WERI-Rb-1 (cell line): ENCODE results near the gene ACTG2.

Experiments
- DNase-seq: peaks from one replicate; pipeline ENCODE4 v3.0.0-alpha.2; 2020
- H3K27ac ChIP-seq: fragments of 250-450 bp; sonication (Bioruptor Pico); 2 replicates; pipeline ENCODE4 v1.5.1; 2020; ENCODE audit warnings: mild to moderate bottlenecking, moderate library complexity
- H3K27me3 ChIP-seq: fragments of 250-450 bp; sonication (Bioruptor Pico); 2 replicates; pipeline ENCODE4 v1.5.1; 2021; ENCODE audit warnings: mild to moderate bottlenecking, low read depth, moderate library complexity; ENCODE audit not compliant: insufficient read depth, severe bottlenecking
- H3K36me3 ChIP-seq: fragments of 250-450 bp; sonication (Bioruptor Pico); 2 replicates; pipeline ENCODE4 v1.5.1; 2020; ENCODE audit warnings: mild to moderate bottlenecking, moderate library complexity
- H3K4me3 ChIP-seq: 2 replicates; pipeline ENCODE4 v1.5.1; 2011; ENCODE audit warnings: low read depth, mild to moderate bottlenecking, control low read depth, low read length
- H3K9me3 ChIP-seq: fragments of 250-450 bp; sonication (Bioruptor Pico); 2 replicates; pipeline ENCODE4 v1.5.1; 2021; ENCODE audit warnings: mild to moderate bottlenecking, moderate library complexity; ENCODE audit not compliant: severe bottlenecking
- CTCF ChIP-seq: IDR thresholded peaks from 2 replicates; pipeline ENCODE4 v1.5.1; 2011; ENCODE audit warnings: low read depth, mild to moderate bottlenecking, control low read depth, inconsistent platforms, low read length

The ACTG2 gene

GRCh38 chr2:73889206-73889605 lies 3.6 kb upstream of the ACTG2 start:
- H3K9me3 ChIP-seq = no peaks in the 10 kb centered on the region
- no peak for TF ChIP-seq CTCF
- no peak for DNase-seq
- H3K4me3 ChIP-seq = no peak overlapping the region
- no peaks in the 10 kb centered on the region for H3K36me3 ChIP-seq
- H3K27me3 ChIP-seq = no peaks in the 10 kb centered on the region
- no peak overlapping the region for H3K27ac ChIP-seq

- no peaks in the 10 kb centered on the region for H3K36me3 ChIP-seq
- H3K27ac ChIP-seq = no peak overlapping the region
- no peaks in the 10 kb centered on the region for H3K27me3 ChIP-seq
- no peak overlapping the region for H3K4me3 ChIP-seq
- no peak for TF ChIP-seq CTCF
- no peaks in the 10 kb centered on the region for H3K9me3 ChIP-seq
- DNase-seq = no peak
Observed at GRCh38 chr2:73890301-73891092, 2.3 kb upstream of the ACTG2 start.

- TF ChIP-seq CTCF = no peak
- no peak overlapping the region for H3K27ac ChIP-seq
- no peak for DNase-seq
- H3K9me3 ChIP-seq = no peaks in the 10 kb centered on the region
- H3K27me3 ChIP-seq = no peaks in the 10 kb centered on the region
- H3K4me3 ChIP-seq = no peak overlapping the region
- no peaks in the 10 kb centered on the region for H3K36me3 ChIP-seq
Observed at GRCh38 chr2:73891276-73891901, 1.4 kb upstream of the ACTG2 start.

- H3K36me3 ChIP-seq = no peaks in the 10 kb centered on the region
- no peak overlapping the region for H3K27ac ChIP-seq
- no peaks in the 10 kb centered on the region for H3K9me3 ChIP-seq
- no peak for TF ChIP-seq CTCF
- no peaks in the 10 kb centered on the region for H3K27me3 ChIP-seq
- H3K4me3 ChIP-seq = no peak overlapping the region
- no peak for DNase-seq
Observed at GRCh38 chr2:73893764-73894474, 1.1 kb downstream of the ACTG2 start.

- TF ChIP-seq CTCF = no peak
- DNase-seq = no peak
- H3K4me3 ChIP-seq = no peak overlapping the region
Observed at GRCh38 chr2:73894475-73894850, 1.7 kb downstream of the ACTG2 start.

More at GRCh38 chr2:73894475-73894850, 1.7 kb downstream of the ACTG2 start:
- Histone ChIP-seq H3K27me3 (no peaks in the 10 kb centered on the region), H3K36me3 (no peaks in the 10 kb centered on the region), H3K9me3 (no peaks in the 10 kb centered on the region), H3K27ac (no peak overlapping the region)
